ENCODE data around the gene NXPE3. TPM values are rescaled to one million over a fixed set of nuclear protein-coding genes. Genes with fewer than 3 reads are reported as not detected.
A peak's percentile ranks its signal among the peaks of the same experiment; 100 is the strongest.

Gene NXPE3
- total RNA-seq, 6 experiments from 2014 or later = 37.7 to 44.3 (median 41.0) TPM

GRCh38 chr3:101846709-101847108 lies 67.7 kb downstream of the NXPE3 start:
- Mint-ChIP-seq H3K27me3 (ENCODE audit: insufficient read depth) (peaks cover 15% of the 10 kb centered on the region), H3K36me3 (ENCODE audit: low read depth) (peaks cover 23% of the 10 kb centered on the region), H3K4me3 (no peak overlapping the region), H3K9me3 (peaks cover 17% of the 10 kb centered on the region), H3K27ac (no peak overlapping the region), H3K4me1 (ENCODE audit: low read depth) (peaks cover 60% of the 10 kb centered on the region)
- TF ChIP-seq CTCF (IDR thresholded peaks at IDR 0.05) = 0 out of 2 replicates have a peak, but pooled peaks have one; percentile 13
- no peak for DNase-seq

- H3K27me3 Mint-ChIP-seq (ENCODE audit: insufficient read depth) = peaks cover 19% of the 10 kb centered on the region
- TF ChIP-seq CTCF (IDR thresholded peaks at IDR 0.05) = no peak
- no peak for DNase-seq
- H3K36me3 Mint-ChIP-seq (ENCODE audit: low read depth) = peaks cover 29% of the 10 kb centered on the region
- H3K9me3 Mint-ChIP-seq = peaks cover 17% of the 10 kb centered on the region
- peaks cover 60% of the 10 kb centered on the region for H3K4me1 Mint-ChIP-seq (ENCODE audit: low read depth)
- H3K27ac Mint-ChIP-seq = peak overlapping the region; percentile 90
- H3K4me3 Mint-ChIP-seq = peak overlapping the region; percentile 86; the same call in 1 of the 2 replicates
Observed at GRCh38 chr3:101847328-101847727, 68.3 kb downstream of the NXPE3 start.

- H3K27me3 Mint-ChIP-seq (ENCODE audit: insufficient read depth) = peaks cover 23% of the 10 kb centered on the region
- H3K4me3 Mint-ChIP-seq = peak overlapping the region; percentile 86
- peaks cover 35% of the 10 kb centered on the region for H3K36me3 Mint-ChIP-seq (ENCODE audit: low read depth)
- H3K4me1 Mint-ChIP-seq (ENCODE audit: low read depth) = peaks cover 60% of the 10 kb centered on the region
- peaks cover 17% of the 10 kb centered on the region for H3K9me3 Mint-ChIP-seq
- no peak for TF ChIP-seq CTCF (IDR thresholded peaks at IDR 0.05)
- H3K27ac Mint-ChIP-seq = peak overlapping the region; percentile 90
- no peak for DNase-seq
Observed at GRCh38 chr3:101848326-101848725, 69.3 kb downstream of the NXPE3 start.

GRCh38 chr3:101848754-101849713 lies 70.0 kb downstream of the NXPE3 start, which contains the start of gene NFKBIZ:
TSS of gene NFKBIZ (plus strand) at chr3:101849514. CDS start at chr3:101849629, 115 bp downstream.
- peak within 1 kb of the TSS; percentile 99 for H3K4me3 Mint-ChIP-seq
- peaks cover 41% of the 10 kb centered on the region for H3K36me3 Mint-ChIP-seq (ENCODE audit: low read depth)
- peaks cover 17% of the 10 kb centered on the region for H3K9me3 Mint-ChIP-seq
- peak within 1 kb of the TSS; percentile 98 for H3K27ac Mint-ChIP-seq
- H3K27me3 Mint-ChIP-seq (ENCODE audit: insufficient read depth) = peaks cover 27% of the 10 kb centered on the region
- TF ChIP-seq CTCF (IDR thresholded peaks at IDR 0.05) = no peak; the same call in 1 of the 2 replicates
- H3K4me1 Mint-ChIP-seq (ENCODE audit: low read depth) = peaks cover 60% of the 10 kb centered on the region
- peak; percentile 94 for DNase-seq

GRCh38 chr3:101849714-101850245 lies 70.8 kb downstream of the NXPE3 start:
- H3K27ac Mint-ChIP-seq = peak overlapping the region; percentile 98
- H3K4me1 Mint-ChIP-seq (ENCODE audit: low read depth) = peaks cover 60% of the 10 kb centered on the region
- TF ChIP-seq CTCF (IDR thresholded peaks at IDR 0.05) = peak; percentile 28; the same call in 1 of the 2 replicates
- H3K36me3 Mint-ChIP-seq (ENCODE audit: low read depth) = peaks cover 49% of the 10 kb centered on the region
- no peak for DNase-seq
- peaks cover 17% of the 10 kb centered on the region for H3K9me3 Mint-ChIP-seq
- peak overlapping the region; percentile 99 for H3K4me3 Mint-ChIP-seq
- peaks cover 31% of the 10 kb centered on the region for H3K27me3 Mint-ChIP-seq (ENCODE audit: insufficient read depth)

Measured in HFFc6 (cell line).